Adipocyte (in vitro differentiated cells): ENCODE results near the gene ETS2.

Experiments
- DNase-seq: peaks from one replicate; pipeline ENCODE4 v3.0.0-alpha.2; 2015; ENCODE audit warnings: low read depth
- H3K27me3 ChIP-seq: replicated peaks from 2 replicates; pipeline ENCODE4 v1.7.0; 2013; ENCODE audit warnings: mild to moderate bottlenecking, low read length, moderate library complexity; ENCODE audit not compliant: control insufficient read depth, insufficient read depth
- H3K36me3 ChIP-seq: 2 replicates; pipeline ENCODE4 v1.7.0; 2013; ENCODE audit warnings: low read length, mild to moderate bottlenecking, moderate library complexity; ENCODE audit not compliant: control insufficient read depth, insufficient read depth, severe bottlenecking
- H3K4me1 ChIP-seq: 2 replicates; pipeline ENCODE4 v1.7.0; 2013; ENCODE audit warnings: mild to moderate bottlenecking, low read length, moderate library complexity; ENCODE audit not compliant: control insufficient read depth, insufficient read depth
- H3K4me3 ChIP-seq: 2 replicates; pipeline ENCODE4 v1.7.0; 2013; ENCODE audit warnings: mild to moderate bottlenecking, low read length, moderate library complexity
- H3K9ac ChIP-seq: 2 replicates; pipeline ENCODE4 v1.7.0; 2013; ENCODE audit warnings: mild to moderate bottlenecking, low read length, moderate library complexity
- H3K9me3 ChIP-seq: 2 replicates; pipeline ENCODE4 v1.7.0; 2013; ENCODE audit warnings: mild to moderate bottlenecking, low read length, moderate library complexity; ENCODE audit not compliant: control insufficient read depth

The ETS2 gene

GRCh38 chr21:38769191-38769780 is 36.4 kb upstream of the ETS2 start:
- no peaks in the 10 kb centered on the region for H3K36me3 ChIP-seq

GRCh38 chr21:38770660-38771059 is 35.1 kb upstream of the ETS2 start:
- peaks cover 3% of the 10 kb centered on the region for H3K9me3 ChIP-seq
- DNase-seq = no peak
- no peaks in the 10 kb centered on the region for H3K27me3 ChIP-seq
- H3K4me1 ChIP-seq = peaks cover 44% of the 10 kb centered on the region
- no peak overlapping the region for H3K9ac ChIP-seq
- no peaks in the 10 kb centered on the region for H3K36me3 ChIP-seq
- no peak overlapping the region for H3K4me3 ChIP-seq

More at GRCh38 chr21:38769191-38769780, 36.4 kb upstream of the ETS2 start:
- no peak overlapping the region for H3K9ac ChIP-seq
- peaks cover 31% of the 10 kb centered on the region for H3K4me1 ChIP-seq
- H3K9me3 ChIP-seq = peaks cover 3% of the 10 kb centered on the region
- H3K4me3 ChIP-seq = no peak overlapping the region
- peaks cover 7% of the 10 kb centered on the region for H3K27me3 ChIP-seq
- peak; percentile 82 for DNase-seq

- Histone ChIP-seq H3K9ac (no peak overlapping the region), H3K27me3 (no peaks in the 10 kb centered on the region), H3K4me1 (peaks cover 51% of the 10 kb centered on the region), H3K36me3 (no peaks in the 10 kb centered on the region), H3K9me3 (no peaks in the 10 kb centered on the region), H3K4me3 (no peak overlapping the region)
- DNase-seq = no peak
Observed at GRCh38 chr21:38771536-38771935, 34.2 kb upstream of the ETS2 start.

GRCh38 chr21:38772646-38773045 is 33.1 kb upstream of the ETS2 start:
- Histone ChIP-seq H3K4me3 (no peak overlapping the region), H3K9ac (no peak overlapping the region), H3K27me3 (no peaks in the 10 kb centered on the region), H3K36me3 (no peaks in the 10 kb centered on the region), H3K9me3 (no peaks in the 10 kb centered on the region), H3K4me1 (peaks cover 51% of the 10 kb centered on the region)
- no peak for DNase-seq

GRCh38 chr21:38773099-38774061 is 32.3 kb upstream of the ETS2 start:
- Histone ChIP-seq H3K9ac (no peak overlapping the region), H3K27me3 (no peaks in the 10 kb centered on the region), H3K4me1 (peaks cover 51% of the 10 kb centered on the region), H3K36me3 (no peaks in the 10 kb centered on the region), H3K4me3 (no peak overlapping the region), H3K9me3 (peaks cover 2% of the 10 kb centered on the region)
- DNase-seq = peak; percentile 95

GRCh38 chr21:38774152-38774551 is 31.6 kb upstream of the ETS2 start:
- H3K36me3 ChIP-seq = no peaks in the 10 kb centered on the region

GRCh38 chr21:38774586-38775285 is 31.0 kb upstream of the ETS2 start:
- H3K36me3 ChIP-seq = no peaks in the 10 kb centered on the region
- peak overlapping the region; percentile 36 for H3K4me3 ChIP-seq
- H3K9ac ChIP-seq = no peak overlapping the region
- DNase-seq = no peak
- H3K4me1 ChIP-seq = peaks cover 47% of the 10 kb centered on the region
- H3K27me3 ChIP-seq = no peaks in the 10 kb centered on the region
- H3K9me3 ChIP-seq = peaks cover 10% of the 10 kb centered on the region

More at GRCh38 chr21:38774152-38774551, 31.6 kb upstream of the ETS2 start:
- Histone ChIP-seq H3K9ac (no peak overlapping the region), H3K4me1 (peaks cover 48% of the 10 kb centered on the region), H3K9me3 (peaks cover 10% of the 10 kb centered on the region), H3K27me3 (no peaks in the 10 kb centered on the region), H3K4me3 (no peak overlapping the region)
- no peak for DNase-seq

GRCh38 chr21:38775733-38776132 is 30.0 kb upstream of the ETS2 start:
- H3K9me3 ChIP-seq = peaks cover 10% of the 10 kb centered on the region
- no peak for DNase-seq
- H3K27me3 ChIP-seq = no peaks in the 10 kb centered on the region
- H3K4me3 ChIP-seq = peak overlapping the region; percentile 23
- peak overlapping the region; percentile 43 for H3K9ac ChIP-seq
- no peaks in the 10 kb centered on the region for H3K36me3 ChIP-seq
- peaks cover 43% of the 10 kb centered on the region for H3K4me1 ChIP-seq

- Histone ChIP-seq H3K4me1 (peaks cover 34% of the 10 kb centered on the region), H3K36me3 (no peaks in the 10 kb centered on the region), H3K27me3 (no peaks in the 10 kb centered on the region), H3K9ac (no peak overlapping the region), H3K9me3 (peaks cover 15% of the 10 kb centered on the region), H3K4me3 (no peak overlapping the region)
- no peak for DNase-seq
Observed at GRCh38 chr21:38777015-38777414, 28.7 kb upstream of the ETS2 start.

- DNase-seq = no peak
- H3K27me3 ChIP-seq = no peaks in the 10 kb centered on the region
- H3K36me3 ChIP-seq = no peaks in the 10 kb centered on the region
- no peak overlapping the region for H3K9ac ChIP-seq
- peaks cover 34% of the 10 kb centered on the region for H3K4me1 ChIP-seq
- no peak overlapping the region for H3K4me3 ChIP-seq
- H3K9me3 ChIP-seq = peaks cover 20% of the 10 kb centered on the region
Observed at GRCh38 chr21:38777531-38777930, 28.2 kb upstream of the ETS2 start.

GRCh38 chr21:38780879-38781278 is 24.9 kb upstream of the ETS2 start:
- peaks cover 6% of the 10 kb centered on the region for H3K4me1 ChIP-seq
- DNase-seq = no peak
- H3K27me3 ChIP-seq = no peaks in the 10 kb centered on the region
- H3K9me3 ChIP-seq = peaks cover 31% of the 10 kb centered on the region
- H3K4me3 ChIP-seq = no peak overlapping the region
- no peak overlapping the region for H3K9ac ChIP-seq
- no peaks in the 10 kb centered on the region for H3K36me3 ChIP-seq
